AG20443 (cell line): Measurements from ENCODE around the gene MPG.
"Not testable (repeated sequence)": the region's sequence is repeated elsewhere in the genome, so short reads cannot be mapped to it uniquely, and the experiment has no call there.

ENCODE experiments used
- DNase-seq: peaks from one replicate; pipeline ENCODE4 v3.0.0; 2012; ENCODE audit warnings: low spot score, mixed read lengths

The MPG gene

DNA sequence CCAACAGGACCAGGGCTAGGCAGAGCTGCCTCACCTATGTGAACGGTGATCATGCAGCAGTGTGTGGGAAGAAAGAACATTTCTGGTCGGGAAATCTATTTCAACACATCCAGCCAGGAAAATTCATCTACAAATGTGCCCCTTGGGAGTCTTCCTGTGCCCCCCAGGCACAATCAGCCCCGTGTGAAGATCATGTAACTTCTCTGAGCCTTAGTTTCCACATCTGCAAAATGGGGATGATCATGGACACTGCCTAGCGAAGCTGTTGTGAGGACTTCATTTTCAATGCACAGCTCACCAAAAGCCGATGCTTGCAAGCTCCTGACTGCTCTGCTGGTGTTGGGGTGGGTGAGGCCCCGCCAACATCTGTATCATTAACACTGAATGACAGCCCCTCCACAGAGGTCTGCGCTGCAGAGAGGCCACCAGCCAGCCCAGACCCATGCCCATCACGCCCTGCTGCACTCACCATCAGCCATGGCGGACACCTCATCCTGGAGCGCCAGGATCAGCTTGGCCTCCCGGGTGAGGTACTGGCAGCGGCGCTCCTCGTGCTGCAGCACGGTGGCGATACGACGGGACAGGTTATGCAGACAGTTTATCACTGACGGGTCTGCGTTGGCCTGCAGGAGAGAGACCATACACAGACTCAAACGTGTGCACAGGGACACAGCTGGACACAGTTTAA is 34.3 kb downstream of the MPG start:
- no peak for DNase-seq

DNA sequence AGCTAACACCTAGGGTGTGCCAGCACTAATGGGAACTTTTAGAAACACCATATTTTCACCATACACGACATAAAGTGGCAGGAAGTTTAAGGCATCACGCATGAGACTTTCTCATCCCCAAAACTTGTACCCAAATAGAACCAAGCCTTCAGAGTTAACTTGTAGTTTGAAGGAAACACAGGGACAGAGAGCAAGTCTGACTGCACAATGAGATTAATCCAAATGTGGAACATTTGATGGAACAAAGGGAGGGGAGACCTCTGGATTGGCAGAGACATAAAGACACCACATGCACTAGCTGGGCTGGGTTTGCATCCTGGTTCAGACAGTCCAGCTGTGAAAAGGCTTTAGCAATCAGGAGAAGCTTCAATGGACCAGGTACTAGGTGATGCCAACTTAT is 36.3 kb downstream of the MPG start:
- no peak for DNase-seq

DNA sequence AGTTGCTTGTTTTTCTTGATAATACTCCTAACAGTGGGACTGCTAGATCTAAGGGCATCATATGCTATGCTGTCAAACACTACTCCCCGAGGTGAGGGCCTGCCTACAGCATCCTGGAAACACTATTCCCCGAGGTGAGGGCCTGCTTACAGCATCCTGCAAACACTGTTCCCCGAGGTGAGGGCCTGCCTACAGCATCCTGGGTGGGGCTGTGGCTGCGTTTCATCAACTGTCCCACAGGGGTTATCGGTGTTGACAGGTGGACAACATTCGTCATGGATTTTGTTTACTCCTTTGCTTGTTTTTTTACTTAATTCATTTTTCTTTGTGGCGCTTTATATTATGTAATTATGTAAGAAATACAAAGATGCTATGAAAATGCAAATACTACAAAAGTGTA is 38.0 kb downstream of the MPG start:
- DNase-seq = no peak

DNA sequence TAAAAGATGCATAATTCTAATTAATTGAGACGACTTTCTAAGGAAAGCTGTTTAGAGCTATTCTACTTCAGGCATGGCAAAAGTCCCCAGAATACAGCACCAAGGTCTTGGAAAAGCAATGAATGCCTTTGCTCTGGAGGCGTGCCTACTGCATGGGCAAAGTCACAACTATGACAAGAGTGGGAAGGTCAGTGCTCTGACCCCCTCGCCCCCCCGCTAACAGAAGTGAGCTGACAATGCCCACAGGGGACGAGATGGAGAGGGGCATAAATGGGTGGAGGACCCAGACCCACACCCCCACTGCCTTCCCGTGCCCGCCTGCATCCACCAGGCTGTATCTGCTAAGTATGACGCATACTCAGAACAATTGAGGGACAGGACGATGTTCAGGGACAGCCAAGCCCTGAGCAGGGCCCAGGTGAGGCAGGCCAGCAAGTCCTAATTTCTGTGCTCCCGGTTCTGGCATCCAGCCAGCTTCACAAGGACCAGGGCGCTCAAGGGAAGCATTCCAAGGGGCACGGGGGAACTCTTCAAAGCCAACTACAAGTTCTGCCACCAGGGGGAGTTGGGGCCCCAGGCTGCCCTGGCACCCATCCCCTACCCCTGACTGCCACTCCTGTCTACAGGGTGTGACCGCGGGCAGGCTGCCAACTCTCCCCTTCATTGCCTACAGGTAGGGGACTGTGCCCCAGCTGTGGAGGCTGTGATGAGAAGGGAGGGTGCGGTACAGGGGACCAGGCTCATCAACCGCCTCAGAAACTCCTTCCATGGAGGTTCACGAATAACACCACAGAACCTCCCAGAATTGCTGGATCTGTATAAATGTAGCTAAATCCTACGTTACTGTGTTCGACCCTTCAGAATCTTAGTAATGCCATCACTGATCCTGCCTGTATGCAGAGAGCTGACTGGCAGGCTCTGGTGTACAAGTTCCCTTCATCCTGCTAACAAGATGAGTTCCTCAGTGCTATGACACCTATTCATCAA is 39.6 kb downstream of the MPG start:
- peak; percentile 76 for DNase-seq

DNA sequence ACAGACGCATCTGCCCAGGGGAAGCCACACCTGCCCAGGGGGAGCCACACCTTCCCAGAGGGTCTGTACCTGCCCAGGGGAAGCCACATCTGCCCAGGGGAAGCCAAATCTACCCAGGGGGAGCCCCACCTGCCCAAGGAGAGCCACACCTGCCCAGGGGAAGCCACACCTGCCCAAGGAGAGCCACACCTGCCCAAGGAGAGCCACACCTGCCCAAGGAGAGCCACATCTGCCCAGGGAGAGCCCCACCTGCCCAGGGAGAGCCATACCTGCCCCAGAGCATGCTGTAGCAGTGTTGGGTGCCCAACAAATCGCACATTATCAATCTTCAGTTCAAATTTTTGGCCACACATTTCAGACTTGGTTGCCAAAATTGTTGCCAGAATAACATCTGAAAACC is 40.8 kb downstream of the MPG start:
- no peak for DNase-seq

DNA sequence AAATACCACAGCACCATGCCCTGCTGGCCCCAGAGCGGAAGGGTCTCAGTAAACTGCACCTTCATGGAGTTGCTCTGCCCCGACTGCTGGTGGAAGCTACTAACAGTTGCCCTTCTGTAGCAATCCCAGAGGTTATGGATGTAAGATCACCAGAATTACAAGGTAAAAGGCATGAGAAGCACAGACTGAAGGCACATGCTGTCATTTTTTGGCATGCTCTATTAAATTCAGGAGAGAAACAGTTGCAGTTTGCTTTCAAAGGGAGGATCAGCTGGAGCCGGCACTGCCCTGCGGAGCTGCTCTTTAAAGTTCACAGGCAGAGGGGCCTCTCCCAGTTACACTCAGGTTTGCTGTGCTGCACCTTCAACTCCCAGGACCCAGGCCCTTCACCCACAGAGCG is 41.3 kb downstream of the MPG start:
- no peak for DNase-seq

DNA sequence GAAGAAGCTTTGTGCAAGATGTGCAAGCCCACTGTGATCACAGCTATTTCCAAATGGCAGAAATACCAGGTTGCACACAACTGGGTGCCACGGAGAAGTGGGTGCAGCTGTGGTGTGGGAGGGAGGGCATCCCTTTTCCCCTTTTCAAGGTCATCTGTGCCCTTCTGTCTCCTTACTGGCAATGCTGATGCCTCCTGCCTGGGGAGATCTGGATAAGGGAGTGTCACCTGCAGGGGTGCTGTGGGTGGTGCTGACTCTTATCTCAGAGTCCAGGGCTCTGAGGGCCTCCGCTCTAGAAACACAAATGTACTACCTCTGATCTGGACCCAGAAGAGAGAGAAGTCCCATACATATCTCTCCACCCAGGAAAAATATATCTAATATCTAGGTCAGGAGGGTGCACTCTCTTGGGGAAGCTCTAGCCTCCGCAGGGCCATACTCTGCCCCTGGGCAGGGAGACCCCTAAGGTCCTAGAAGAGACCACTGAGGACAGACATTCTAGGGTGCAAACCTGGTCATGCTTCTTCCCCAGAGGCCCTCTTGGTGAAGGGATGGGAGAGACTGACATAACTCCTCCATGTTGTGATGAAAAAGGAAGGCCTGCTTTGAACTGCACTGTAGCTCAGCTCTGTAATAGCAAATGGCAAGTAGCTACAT is 41.9 kb downstream of the MPG start:
- DNase-seq = no peak

DNA sequence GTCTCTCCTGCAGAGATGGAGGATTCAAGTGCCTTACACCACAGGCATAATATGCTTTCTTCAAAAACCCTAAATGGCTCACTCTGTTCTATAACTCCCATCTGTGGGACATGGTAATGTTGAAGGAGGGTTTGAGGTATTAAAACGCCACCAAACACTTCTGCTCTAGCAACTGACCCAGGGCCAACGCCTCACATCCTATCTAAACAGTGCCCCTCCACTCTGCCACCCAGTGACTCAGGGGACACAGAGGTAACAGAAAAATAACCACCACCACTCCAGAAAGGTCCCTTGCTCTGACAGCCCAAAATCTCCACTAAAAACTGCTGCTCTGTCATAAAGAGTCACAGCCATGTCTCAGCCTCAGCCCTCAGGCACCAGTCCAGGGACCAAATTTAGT is 42.7 kb downstream of the MPG start:
- no peak for DNase-seq

DNA sequence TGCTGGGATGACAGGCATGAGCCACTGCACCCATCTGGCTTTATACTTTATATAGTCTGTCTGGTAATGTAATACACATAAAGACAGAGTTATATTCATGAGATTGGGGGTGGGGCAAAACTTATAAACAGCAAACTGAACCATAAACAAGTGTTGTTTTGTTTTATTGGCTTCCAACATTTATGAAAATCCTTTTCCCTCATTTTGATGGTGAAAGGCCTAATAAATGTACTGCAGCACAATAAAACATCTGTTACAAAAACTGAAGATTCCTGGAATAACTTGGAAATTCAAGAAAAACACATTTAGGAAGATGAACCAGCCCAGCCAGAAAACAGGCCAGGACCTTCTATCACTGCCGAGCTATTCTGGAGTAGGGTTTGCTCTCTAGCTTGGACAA is 44.3 kb downstream of the MPG start:
- DNase-seq = no peak

DNA sequence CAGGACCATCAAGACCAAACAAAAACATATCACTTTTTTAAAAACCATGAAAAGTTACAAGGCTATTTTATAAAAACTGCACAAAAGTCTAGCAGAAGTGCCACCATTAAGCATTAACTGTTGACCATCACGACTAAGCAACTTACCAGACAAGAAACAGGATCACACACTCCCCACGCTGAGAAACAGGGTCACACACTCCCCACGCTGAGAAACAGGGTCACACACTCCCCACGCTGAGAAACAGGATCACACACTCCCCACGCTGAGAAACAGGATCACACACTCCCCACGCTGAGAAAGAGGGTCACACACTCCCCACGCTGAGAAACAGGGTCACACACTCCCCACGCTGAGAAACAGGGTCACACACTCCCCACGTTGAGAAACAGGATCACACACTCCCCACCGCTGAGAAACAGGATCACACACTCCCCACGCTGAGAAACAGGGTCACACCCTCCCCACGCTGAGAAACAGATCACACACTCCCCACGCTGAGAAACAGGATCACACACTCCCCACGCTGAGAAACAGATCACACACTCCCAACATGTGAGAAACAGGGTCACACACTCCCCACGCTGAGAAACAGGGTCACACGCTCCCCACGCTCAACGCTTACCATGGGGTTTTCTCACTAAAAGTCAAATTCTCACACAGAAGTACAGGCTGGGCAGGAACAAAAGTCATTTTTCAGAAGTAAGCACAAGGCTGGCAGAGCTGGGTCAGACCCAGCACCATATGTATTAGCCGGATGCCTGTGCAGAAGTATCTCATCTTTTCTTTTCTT is 45.7 kb downstream of the MPG start:
- not testable (repeated sequence) for DNase-seq

DNA sequence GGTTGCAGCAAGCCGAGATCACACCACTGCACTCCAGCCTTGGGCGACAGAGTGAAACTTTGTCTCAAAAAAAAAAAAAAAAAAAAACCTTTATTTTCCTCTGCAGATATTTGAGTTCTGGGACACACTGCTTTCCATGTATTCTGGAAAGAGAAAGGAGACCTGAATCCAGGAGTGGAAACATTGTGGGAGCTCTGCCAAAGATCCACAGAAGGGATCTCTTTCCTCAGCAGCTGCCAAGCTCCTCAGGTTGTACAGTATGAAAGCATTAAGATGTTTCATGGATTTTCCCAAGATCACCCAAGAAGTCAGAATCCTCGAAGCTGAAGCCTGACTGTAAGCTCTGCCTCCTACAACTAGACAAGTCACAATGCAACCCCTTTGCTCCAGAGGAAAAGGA is 47.0 kb downstream of the MPG start:
- no peak for DNase-seq

DNA sequence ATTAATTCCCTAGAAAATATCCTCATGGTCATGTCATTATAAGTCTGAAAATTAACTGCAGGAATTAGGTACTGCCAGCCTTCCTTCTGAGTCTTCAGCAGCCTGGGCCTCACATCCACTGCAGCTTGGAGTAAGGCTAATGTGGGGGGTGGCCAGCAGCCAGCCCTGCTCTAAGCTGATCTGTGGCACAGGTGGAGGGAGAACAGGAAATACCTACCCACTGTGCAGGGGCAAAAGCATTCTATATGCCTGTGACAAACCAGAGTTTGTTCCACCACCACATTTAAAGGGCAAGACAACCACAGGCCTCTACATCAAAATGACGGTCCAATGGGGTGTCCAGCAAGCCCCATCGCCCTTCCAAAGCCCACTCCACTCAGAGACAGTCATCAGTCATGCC is 51.0 kb downstream of the MPG start:
- no peak for DNase-seq

DNA sequence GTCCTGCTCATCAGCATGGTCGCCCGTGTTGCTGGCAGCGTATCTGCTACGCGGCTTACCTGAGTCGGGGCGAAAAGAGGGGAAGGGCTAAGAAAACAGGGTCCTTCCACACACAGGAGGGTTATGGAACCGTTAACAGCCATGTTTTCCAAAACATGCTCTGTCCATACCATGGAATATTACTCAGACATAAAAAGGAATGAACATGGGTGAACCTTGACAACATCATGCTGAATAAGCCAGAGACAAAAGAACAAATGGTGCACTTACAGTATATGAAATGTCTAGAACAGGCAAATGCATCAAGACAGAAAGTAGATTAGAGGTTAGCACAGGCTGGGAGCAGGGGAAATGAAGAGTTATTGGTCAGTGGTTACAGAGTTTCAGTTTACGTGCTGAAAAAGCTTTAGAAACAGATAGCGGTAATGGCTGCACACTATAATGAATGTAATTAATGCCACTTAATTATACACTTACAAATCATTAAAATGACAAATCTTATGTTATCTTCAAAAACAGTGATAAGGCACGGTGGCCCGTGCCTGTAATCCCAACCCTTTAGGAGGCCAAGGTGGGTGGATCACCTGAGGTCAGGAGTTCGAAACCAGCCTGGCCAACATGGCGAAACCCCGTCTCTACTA is 52.6 kb downstream of the MPG start:
- DNase-seq = no peak

DNA sequence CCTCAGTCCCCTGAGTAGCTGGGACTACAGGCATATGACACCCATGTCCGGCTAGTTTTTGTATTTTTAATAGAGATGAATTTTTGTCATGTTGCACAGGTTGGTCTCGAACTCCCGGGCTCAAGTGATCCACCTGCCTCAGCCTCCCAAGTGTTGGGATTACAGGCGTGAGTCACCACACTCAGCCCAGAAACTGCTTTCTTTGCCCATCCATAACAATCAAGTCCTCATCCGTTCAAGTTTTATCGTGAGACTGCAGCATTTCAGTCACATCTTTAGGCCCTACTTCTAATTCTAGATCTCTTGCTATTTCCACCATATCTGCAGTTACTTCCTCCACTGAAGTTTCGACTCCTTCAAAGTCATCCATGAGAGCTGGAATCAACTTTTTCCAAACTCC is 54.1 kb downstream of the MPG start:
- DNase-seq = no peak

DNA sequence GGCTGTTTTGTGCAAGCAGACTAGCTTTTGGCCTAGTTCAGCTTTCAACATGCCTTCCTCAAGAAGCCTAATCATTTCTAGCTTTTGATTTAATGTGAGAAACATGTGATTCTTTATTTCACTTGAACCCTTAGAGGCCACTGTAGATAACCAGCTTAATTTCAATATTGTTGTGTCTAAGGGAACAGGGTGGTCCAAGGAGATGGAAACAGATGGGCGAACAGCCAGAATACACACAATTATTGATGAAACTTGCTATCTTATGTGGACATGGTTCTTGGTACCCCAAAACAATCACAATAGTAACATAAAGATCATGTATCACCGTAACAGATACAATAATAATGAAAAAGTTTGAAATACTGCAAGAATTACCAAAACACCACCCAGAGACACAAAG is 55.7 kb downstream of the MPG start:
- no peak for DNase-seq
